Endothelial cell of umbilical vein (primary cell): ENCODE results near the gene ZNF701. TPM values are rescaled to one million over a fixed set of nuclear protein-coding genes. Genes with fewer than 3 reads are reported as not detected.

ENCODE experiments used
- BruUV-seq: library from RNA; stranded (reverse); fragments of 400-500 nt; replicated peaks from 2 replicates; lab custom pipeline; 2021; lab: Mats Ljungman, UMichigan
- CTCF ChIA-PET: fragments of 300-600, 350-600 bp; sonication (Branson Sonifier 250); formaldehyde crosslinking; loops from one replicate; lab custom pipeline; 2021; ENCODE audit warnings: antibody characterized with exemption, inconsistent platforms; lab: Charles Lee
- POLR2A ChIA-PET: fragments of 300-600, 350-600 bp; sonication (Branson Sonifier 250); formaldehyde crosslinking; loops from one replicate; lab custom pipeline; 2021; ENCODE audit warnings: antibody characterized with exemption, inconsistent platforms; lab: Charles Lee
- DNase-seq: peaks from one replicate; pipeline ENCODE4 v3.0.0-alpha.2; 2011; ENCODE audit warnings: low read depth, low spot score
- FAIRE-seq: peaks from 2 replicates; lab custom pipeline; 2011; peaks lifted over from hg19 to GRCh38; lab: Jason Lieb, UNC
- H2AFZ ChIP-seq: 2 replicates; pipeline ENCODE4 v1.6.0; 2012; ENCODE audit warnings: low read depth, low read length, control low read depth, inconsistent platforms
- H3K27ac ChIP-seq: 2 replicates; pipeline ENCODE4 v1.5.1; 2011; ENCODE audit warnings: low read depth, mild to moderate bottlenecking, control low read depth, low read length, moderate library complexity; ENCODE audit not compliant: insufficient read depth
- H3K27me3 ChIP-seq, 2 experiments: 2 replicates each; pipeline versions ENCODE4 v1.6.0 to v1.6.1; 2011; ENCODE audit warnings: low read length in 2 of 2, mixed read lengths in 1 of 2; ENCODE audit not compliant: control insufficient read depth in 2 of 2, insufficient read depth in 2 of 2
- H3K36me3 ChIP-seq, 2 experiments: 2 replicates in 1 of 2; 3 replicates in 1 of 2; pipeline ENCODE4 v1.5.1; 2011; ENCODE audit warnings: low read length in 2 of 2, mild to moderate bottlenecking in 1 of 2, moderate library complexity in 1 of 2; ENCODE audit not compliant: control insufficient read depth in 2 of 2, insufficient read depth in 2 of 2; ENCODE audit errors: extremely low read depth in 1 of 2
- H3K4me1 ChIP-seq: 3 replicates; pipeline ENCODE4 v1.5.1; 2011; ENCODE audit warnings: mild to moderate bottlenecking, low read length; ENCODE audit not compliant: control insufficient read depth, insufficient read depth; ENCODE audit errors: extremely low read depth
- H3K4me2 ChIP-seq: 2 replicates; pipeline ENCODE4 v1.6.1; 2011; ENCODE audit warnings: low read length, control low read depth, mixed read lengths; ENCODE audit not compliant: insufficient read depth
- H3K4me3 ChIP-seq, 3 experiments: fragments of 200-600 bp in 1 of 3; sonication (generic), shearing (Covaris generic) in 1 of 3; replicated peaks in 1 of 3; 2 replicates each; pipeline ENCODE4 v1.5.1; 2011 to 2016; ENCODE audit warnings: control low read depth in 3 of 3, low read length in 3 of 3, mild to moderate bottlenecking in 2 of 3, inconsistent platforms in 1 of 3, low read depth in 1 of 3, moderate library complexity in 1 of 3; ENCODE audit not compliant: insufficient read depth in 1 of 3
- H3K79me2 ChIP-seq: 2 replicates; pipeline ENCODE4 v1.6.0; 2012; ENCODE audit warnings: low read length, inconsistent platforms; ENCODE audit not compliant: control insufficient read depth, insufficient read depth
- H3K9ac ChIP-seq: replicated peaks from 2 replicates; pipeline ENCODE3; 2011; ENCODE audit warnings: low read length, control low read depth; ENCODE audit not compliant: insufficient read depth; ENCODE audit errors: extremely low read depth
- H3K9me1 ChIP-seq: replicated peaks from 3 replicates; pipeline ENCODE4 v1.6.0; 2011; ENCODE audit warnings: mild to moderate bottlenecking, low read length; ENCODE audit not compliant: control insufficient read depth, insufficient read depth; ENCODE audit errors: extremely low read depth
- H3K9me3 ChIP-seq: replicated peaks from 2 replicates; pipeline ENCODE4 v1.5.1; 2012; ENCODE audit warnings: low read length, inconsistent platforms; ENCODE audit not compliant: control insufficient read depth, insufficient read depth
- H4K20me1 ChIP-seq: replicated peaks from 2 replicates; pipeline ENCODE3; 2011; ENCODE audit warnings: mild to moderate bottlenecking, low read length; ENCODE audit not compliant: control insufficient read depth, insufficient read depth; ENCODE audit errors: extremely low read depth
- EZH2 ChIP-seq: IDR thresholded peaks from 2 replicates; pipeline ENCODE4 v1.6.1; 2012; ENCODE audit warnings: borderline replicate concordance, low read depth, mild to moderate bottlenecking, moderate library complexity, low read length, inconsistent platforms; ENCODE audit not compliant: severe bottlenecking
- FOS ChIP-seq: IDR thresholded peaks from 2 replicates; pipeline ENCODE4 v1.6.1; 2011; ENCODE audit warnings: mild to moderate bottlenecking, low read length, moderate library complexity, borderline replicate concordance; ENCODE audit not compliant: insufficient read depth
- GATA2 ChIP-seq: IDR thresholded peaks from 2 replicates; pipeline ENCODE4 v1.7.0; 2011; ENCODE audit warnings: low read depth, mild to moderate bottlenecking, moderate library complexity, mixed read lengths, low read length; ENCODE audit not compliant: insufficient read length, insufficient read depth
- JUN ChIP-seq: IDR thresholded peaks from 2 replicates; pipeline ENCODE4 v1.6.1; 2011; ENCODE audit warnings: borderline replicate concordance, low read depth; ENCODE audit not compliant: insufficient read length, insufficient read depth
- MYC ChIP-seq: IDR thresholded peaks from one replicate; pipeline ENCODE4 v1.6.1; 2011; ENCODE audit warnings: mild to moderate bottlenecking, low read depth, low read length
- POLR2A ChIP-seq: IDR thresholded peaks from 2 replicates; pipeline ENCODE4 v1.6.1; 2012; ENCODE audit warnings: low read depth, mild to moderate bottlenecking, control low read depth, low read length
- POLR2AphosphoS5 ChIP-seq: IDR thresholded peaks from 2 replicates; pipeline ENCODE4 v1.6.1; 2012; ENCODE audit warnings: low read depth, mild to moderate bottlenecking, control low read depth, low read length, moderate library complexity; ENCODE audit not compliant: insufficient read depth
- dilution Hi-C: fragments of 300-500 bp; cut with MboI; formaldehyde crosslinking; loops from one replicate; pipeline ENCODE4 v1.15.0; 2019; ENCODE audit warnings: low sequenced_read_pairs; ENCODE audit not compliant: extremely low pct_ligation_motif_present
- intact Hi-C: fragments of 100-400 bp; cut with micrococcal nuclease; formaldehyde crosslinking; loops from one replicate; pipeline ENCODE4 v1.10.0; 2022
- polyA plus RNA-seq, 4 experiments: library from polyadenylated mRNA; depleted of rRNA in 3 of 4; stranded (reverse) in 3 of 4; unstranded in 1 of 4; fragments of >200 nt; gene quantifications; 2 replicates each; pipeline versions ENCODE4 v1.2.1 to v1.2.3, GENCODE V29; 2011 to 2012; ENCODE audit warnings: missing spikeins in 1 of 4
- total RNA-seq: library from RNA; stranded (reverse); gene quantifications from 2 replicates; pipeline ENCODE4 v1.2.3, GENCODE V29; 2021
- TF ChIP-seq, protein P1 (sequence below): IDR thresholded peaks from 2 replicates; pipeline ENCODE4 v1.6.1; 2011; ENCODE audit not compliant: insufficient read depth, insufficient read length
- TF ChIP-seq, protein P2 (sequence below), 2 donors: IDR thresholded peaks; 1 replicate in 1 of 2; 2 replicates in 1 of 2; pipeline ENCODE4 v1.5.1; 2011; ENCODE audit warnings: low read length in 2 of 2, mild to moderate bottlenecking in 2 of 2, moderate library complexity in 2 of 2, control low read depth in 1 of 2, inconsistent platforms in 1 of 2, low read depth in 1 of 2; ENCODE audit not compliant: insufficient read depth in 1 of 2; ENCODE audit errors: extremely low read depth in 1 of 2

The ZNF701 gene
- total and polyA plus RNA-seq, 2 donors (not counting 3 experiments of a cell fraction or from before 2014, with no cell fraction given) = 4.4 to 12.1 TPM

DNA sequence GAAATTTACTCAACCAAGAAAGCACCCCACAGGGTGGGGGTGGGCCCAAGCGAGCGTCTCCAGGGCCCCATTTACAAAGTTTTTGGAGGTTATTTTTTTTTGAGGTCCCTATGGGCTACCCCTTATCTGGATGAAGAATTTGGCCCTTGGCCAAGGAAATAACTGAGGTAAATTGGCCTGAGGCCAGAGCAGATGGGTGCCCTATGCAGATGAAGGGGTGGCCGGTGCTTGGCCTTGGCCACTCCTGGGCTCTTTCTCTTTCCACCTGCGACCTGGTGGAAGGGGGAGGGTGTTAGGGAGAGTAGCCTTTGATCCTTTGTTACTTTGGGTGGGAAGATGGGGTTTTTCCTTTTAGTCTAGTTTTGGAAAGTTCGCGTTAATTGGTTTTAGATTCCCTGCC is 15.5 kb downstream of the ZNF701 start:
- H3K27ac ChIP-seq = no peak overlapping the region
- H3K27me3 ChIP-seq = no peaks in the 10 kb centered on the region
- no peak for FAIRE-seq
- intact Hi-C loops (no loop called here), dilution Hi-C loops (no loop called here)
- no peak for DNase-seq
- no peaks in the 10 kb centered on the region for H3K9me1 ChIP-seq
- H3K4me3 ChIP-seq = no peak overlapping the region
- H3K9me3 ChIP-seq = no peaks in the 10 kb centered on the region
- TF ChIP-seq POLR2AphosphoS5 (no peak), GATA2 (no peak), FOS (no peak), JUN (no peak), POLR2A (no peak), EZH2 (no peak), MYC (no peak)
- TF ChIP-seq, protein P1, sequence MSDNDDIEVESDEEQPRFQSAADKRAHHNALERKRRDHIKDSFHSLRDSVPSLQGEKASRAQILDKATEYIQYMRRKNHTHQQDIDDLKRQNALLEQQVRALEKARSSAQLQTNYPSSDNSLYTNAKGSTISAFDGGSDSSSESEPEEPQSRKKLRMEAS = no peak
- TF ChIP-seq, protein P2, sequence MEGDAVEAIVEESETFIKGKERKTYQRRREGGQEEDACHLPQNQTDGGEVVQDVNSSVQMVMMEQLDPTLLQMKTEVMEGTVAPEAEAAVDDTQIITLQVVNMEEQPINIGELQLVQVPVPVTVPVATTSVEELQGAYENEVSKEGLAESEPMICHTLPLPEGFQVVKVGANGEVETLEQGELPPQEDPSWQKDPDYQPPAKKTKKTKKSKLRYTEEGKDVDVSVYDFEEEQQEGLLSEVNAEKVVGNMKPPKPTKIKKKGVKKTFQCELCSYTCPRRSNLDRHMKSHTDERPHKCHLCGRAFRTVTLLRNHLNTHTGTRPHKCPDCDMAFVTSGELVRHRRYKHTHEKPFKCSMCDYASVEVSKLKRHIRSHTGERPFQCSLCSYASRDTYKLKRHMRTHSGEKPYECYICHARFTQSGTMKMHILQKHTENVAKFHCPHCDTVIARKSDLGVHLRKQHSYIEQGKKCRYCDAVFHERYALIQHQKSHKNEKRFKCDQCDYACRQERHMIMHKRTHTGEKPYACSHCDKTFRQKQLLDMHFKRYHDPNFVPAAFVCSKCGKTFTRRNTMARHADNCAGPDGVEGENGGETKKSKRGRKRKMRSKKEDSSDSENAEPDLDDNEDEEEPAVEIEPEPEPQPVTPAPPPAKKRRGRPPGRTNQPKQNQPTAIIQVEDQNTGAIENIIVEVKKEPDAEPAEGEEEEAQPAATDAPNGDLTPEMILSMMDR (IDR thresholded peaks at IDR 0.05; ENCODE audit: extremely low read depth in 1 of 2, insufficient read depth in 1 of 2, low read depth in 1 of 2, low read length in 2 of 2) = no peak
- ChIA-PET POLR2A (no interaction called here), CTCF (no interaction called here)
- H3K4me2 ChIP-seq = no peak overlapping the region
- no peak overlapping the region for H3K9ac ChIP-seq
- no peaks in the 10 kb centered on the region for H3K79me2 ChIP-seq
- BruUV-seq = no TSS peak
- no peaks in the 10 kb centered on the region for H3K4me1 ChIP-seq
- no peaks in the 10 kb centered on the region for H4K20me1 ChIP-seq
- H2AFZ ChIP-seq = no peak overlapping the region
- H3K36me3 ChIP-seq = peaks cover 10 to 13% of the 10 kb centered on the region in 2 experiments
